ENCODE results near the gene ARID4B.

- TF ChIP-seq POLR2AphosphoS2 (conservative IDR thresholded peaks at IDR 0.05; ENCODE audit: low read length) (no peak), ATOH8 (CRISPR knock-in tag; IDR thresholded peaks at IDR 0.05; ENCODE audit: low read depth) (no peak), CTCF (IDR thresholded peaks at IDR 0.05) (no peak; the same call in 2 of the 3 replicates), RNF2 (IDR thresholded peaks at IDR 0.05; ENCODE audit: borderline replicate concordance, low read depth) (no peak), POLR2A (IDR thresholded peaks at IDR 0.05; ENCODE audit: low read length) (no peak), CEBPB (IDR thresholded peaks at IDR 0.05) (no peak), USF2 (IDR thresholded peaks at IDR 0.05) (no peak), NR3C1 (IDR thresholded peaks at IDR 0.05) (no peak), EP300 (IDR thresholded peaks at IDR 0.05) (no peak), ELK1 (IDR thresholded peaks at IDR 0.05; ENCODE audit: low read depth, low read length) (no peak), HMGXB4 (CRISPR knock-in tag; IDR thresholded peaks at IDR 0.05; ENCODE audit: borderline replicate concordance) (no peak), FOSL2 (IDR thresholded peaks at IDR 0.05) (no peak), FOSL2 (CRISPR knock-in tag; IDR thresholded peaks at IDR 0.05) (no peak)
These were observed 171.7 kb downstream of the ARID4B start for GRCh38 chr1:235156265-235156664.
